ENCODE results near the gene OCA2. TPM values are rescaled to one million over a fixed set of nuclear protein-coding genes. Genes with fewer than 3 reads are reported as not detected.

Gene OCA2
- total and polyA plus RNA-seq, 2 of the 13 experiments (the other 11 are each of a cell fraction or from before 2014, with no cell fraction given) = 0.02 to 0.05 TPM

DNA sequence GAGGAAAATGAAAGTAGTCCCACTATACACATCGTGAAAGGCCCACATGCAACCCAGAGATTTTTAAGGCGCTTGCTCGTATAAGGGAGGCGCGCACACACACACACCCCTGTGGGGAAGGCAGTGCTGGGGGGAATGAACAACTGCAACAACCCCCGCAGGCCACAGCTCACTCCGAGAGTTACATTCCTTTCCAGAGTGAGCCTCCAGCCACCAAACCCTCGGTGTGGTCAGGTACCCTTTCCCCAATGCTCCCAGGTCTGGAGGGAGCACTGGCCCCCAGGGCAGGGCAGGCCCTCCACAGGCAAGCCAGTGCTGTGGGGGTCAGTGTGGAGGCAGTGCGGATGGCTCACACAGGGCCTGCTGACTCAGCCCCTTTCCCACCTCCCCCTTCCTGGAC is 115.6 kb downstream of the OCA2 start (continued):
- TF ChIP-seq DR1 (CRISPR knock-in tag; IDR thresholded peaks at IDR 0.05) (no peak), TEAD2 (CRISPR knock-in tag; IDR thresholded peaks at IDR 0.05) (no peak), HMG20A (CRISPR knock-in tag; IDR thresholded peaks at IDR 0.05; ENCODE audit: borderline replicate concordance) (no peak), KLF13 (CRISPR knock-in tag; IDR thresholded peaks at IDR 0.05) (no peak), JUNB (CRISPR knock-in tag; IDR thresholded peaks at IDR 0.05; ENCODE audit: borderline replicate concordance) (no peak), ZNF460 (CRISPR knock-in tag; IDR thresholded peaks at IDR 0.05; ENCODE audit: borderline replicate concordance) (no peak)
- TF ChIP-seq, protein P1, sequence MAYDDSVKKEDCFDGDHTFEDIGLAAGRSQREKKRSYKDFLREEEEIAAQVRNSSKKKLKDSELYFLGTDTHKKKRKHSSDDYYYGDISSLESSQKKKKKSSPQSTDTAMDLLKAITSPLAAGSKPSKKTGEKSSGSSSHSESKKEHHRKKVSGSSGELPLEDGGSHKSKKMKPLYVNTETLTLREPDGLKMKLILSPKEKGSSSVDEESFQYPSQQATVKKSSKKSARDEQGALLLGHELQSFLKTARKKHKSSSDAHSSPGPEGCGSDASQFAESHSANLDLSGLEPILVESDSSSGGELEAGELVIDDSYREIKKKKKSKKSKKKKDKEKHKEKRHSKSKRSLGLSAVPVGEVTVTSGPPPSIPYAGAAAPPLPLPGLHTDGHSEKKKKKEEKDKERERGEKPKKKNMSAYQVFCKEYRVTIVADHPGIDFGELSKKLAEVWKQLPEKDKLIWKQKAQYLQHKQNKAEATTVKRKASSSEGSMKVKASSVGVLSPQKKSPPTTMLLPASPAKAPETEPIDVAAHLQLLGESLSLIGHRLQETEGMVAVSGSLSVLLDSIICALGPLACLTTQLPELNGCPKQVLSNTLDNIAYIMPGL (CRISPR knock-in tag; IDR thresholded peaks at IDR 0.05; ENCODE audit: borderline replicate concordance in 1 of 2, low read depth in 1 of 2) = no peak

DNA sequence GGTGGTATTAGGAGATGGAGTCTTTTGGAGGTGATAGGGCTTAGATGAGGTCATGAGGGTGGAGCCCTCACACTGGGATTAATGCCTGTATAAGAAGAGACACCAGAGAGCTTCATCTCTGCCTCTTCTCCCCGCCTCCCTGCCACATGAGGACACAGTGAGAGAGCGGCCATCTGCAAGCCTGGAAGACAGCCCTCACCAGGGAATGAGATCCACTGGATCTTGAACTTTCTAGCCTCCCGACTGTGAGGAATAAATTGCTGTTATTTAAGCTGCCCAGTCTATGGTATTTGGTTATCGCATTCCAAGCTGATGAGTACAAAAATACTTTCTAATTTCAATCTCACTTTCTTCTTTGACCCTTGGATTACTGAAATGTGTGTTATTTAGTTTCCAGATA is 121.4 kb downstream of the OCA2 start:
- H2AFZ ChIP-seq (ENCODE audit: low read length) = no peak overlapping the region
- no TSS peak for BruUV-seq (replicated peaks)
- ATAC-seq (no peak), DNase-seq (ENCODE audit: low spot score) (no peak), FAIRE-seq (no peak)
- 42% methylated on average over 4 of the region's 4 CpGs for WGBS (ENCODE audit: low lambda C conversion rate)
- intact Hi-C loops (cut with micrococcal nuclease; ENCODE audit: unreplicated experiment) = no loop called here
- no peaks in the 10 kb centered on the region for H3K27me3 ChIP-seq (ENCODE audit: control insufficient read depth in 1 of 2, insufficient read depth in 2 of 2, low read length in 2 of 2)
- H3K9me3 ChIP-seq (ENCODE audit: low read length) = no peaks in the 10 kb centered on the region
- no peak overlapping the region for H3K9ac ChIP-seq (ENCODE audit: insufficient read depth, low read depth, low read length)
- no peaks in the 10 kb centered on the region for H3K4me1 ChIP-seq (ENCODE audit: insufficient read depth, low read length)
- H4K20me1 ChIP-seq (ENCODE audit: insufficient read depth, low read length) = no peaks in the 10 kb centered on the region
- no peak overlapping the region for H3K27ac ChIP-seq (ENCODE audit: extremely low read length, insufficient read depth, low read length)
- no peaks in the 10 kb centered on the region for H3K79me2 ChIP-seq (ENCODE audit: insufficient read depth, low read length)
- H3K4me2 ChIP-seq (ENCODE audit: low read depth, low read length) = no peak overlapping the region
- H3K4me3 ChIP-seq (replicated peaks in 1 of 3; ENCODE audit: insufficient read depth in 1 of 3, low read depth in 2 of 3, low read length in 3 of 3) = no peak overlapping the region
- ChIA-PET CTCF (ENCODE audit: low intra/inter-chr PET ratio, low total read pairs) (no interaction called here), POLR2A (no interaction called here)
- in situ Hi-C loops (cut with HindIII; ENCODE audit: extremely low pct_ligation_motif_present, low pct_unique_long_range_greater_than_20kb) = no loop called here
- H3K36me3 ChIP-seq (replicated peaks in 1 of 2; ENCODE audit: control insufficient read depth in 1 of 2, insufficient read depth in 2 of 2, low read length in 2 of 2) = no peaks in the 10 kb centered on the region
- TF ChIP-seq, protein P2, sequence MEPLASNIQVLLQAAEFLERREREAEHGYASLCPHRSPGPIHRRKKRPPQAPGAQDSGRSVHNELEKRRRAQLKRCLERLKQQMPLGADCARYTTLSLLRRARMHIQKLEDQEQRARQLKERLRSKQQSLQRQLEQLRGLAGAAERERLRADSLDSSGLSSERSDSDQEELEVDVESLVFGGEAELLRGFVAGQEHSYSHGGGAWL (CRISPR knock-in tag; IDR thresholded peaks at IDR 0.05) = no peak
- TF ChIP-seq, protein P3, sequence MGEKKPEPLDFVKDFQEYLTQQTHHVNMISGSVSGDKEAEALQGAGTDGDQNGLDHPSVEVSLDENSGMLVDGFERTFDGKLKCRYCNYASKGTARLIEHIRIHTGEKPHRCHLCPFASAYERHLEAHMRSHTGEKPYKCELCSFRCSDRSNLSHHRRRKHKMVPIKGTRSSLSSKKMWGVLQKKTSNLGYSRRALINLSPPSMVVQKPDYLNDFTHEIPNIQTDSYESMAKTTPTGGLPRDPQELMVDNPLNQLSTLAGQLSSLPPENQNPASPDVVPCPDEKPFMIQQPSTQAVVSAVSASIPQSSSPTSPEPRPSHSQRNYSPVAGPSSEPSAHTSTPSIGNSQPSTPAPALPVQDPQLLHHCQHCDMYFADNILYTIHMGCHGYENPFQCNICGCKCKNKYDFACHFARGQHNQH (CRISPR knock-in tag; IDR thresholded peaks at IDR 0.05) = no peak
- TF ChIP-seq ZNF615 (CRISPR knock-in tag; IDR thresholded peaks at IDR 0.05; ENCODE audit: borderline replicate concordance) (no peak), ZNF282 (IDR thresholded peaks at IDR 0.05; ENCODE audit: partially characterized antibody) (no peak), ZSCAN22 (CRISPR knock-in tag; IDR thresholded peaks at IDR 0.05) (no peak), ZBTB8A (CRISPR knock-in tag; IDR thresholded peaks at IDR 0.05; ENCODE audit: borderline replicate concordance, low read depth) (no peak), PAX8 (CRISPR knock-in tag; IDR thresholded peaks at IDR 0.05; ENCODE audit: borderline replicate concordance) (no peak), CBFB (CRISPR knock-in tag; IDR thresholded peaks at IDR 0.05) (no peak), ZNF558 (CRISPR knock-in tag; IDR thresholded peaks at IDR 0.05; ENCODE audit: borderline replicate concordance) (no peak), FOXP1 (IDR thresholded peaks at IDR 0.05) (no peak), FOXP1 (CRISPR knock-in tag; IDR thresholded peaks at IDR 0.05) (no peak), HCFC1 (IDR thresholded peaks at IDR 0.05; ENCODE audit: low read depth, low read length) (no peak)
- TF ChIP-seq, protein P4, sequence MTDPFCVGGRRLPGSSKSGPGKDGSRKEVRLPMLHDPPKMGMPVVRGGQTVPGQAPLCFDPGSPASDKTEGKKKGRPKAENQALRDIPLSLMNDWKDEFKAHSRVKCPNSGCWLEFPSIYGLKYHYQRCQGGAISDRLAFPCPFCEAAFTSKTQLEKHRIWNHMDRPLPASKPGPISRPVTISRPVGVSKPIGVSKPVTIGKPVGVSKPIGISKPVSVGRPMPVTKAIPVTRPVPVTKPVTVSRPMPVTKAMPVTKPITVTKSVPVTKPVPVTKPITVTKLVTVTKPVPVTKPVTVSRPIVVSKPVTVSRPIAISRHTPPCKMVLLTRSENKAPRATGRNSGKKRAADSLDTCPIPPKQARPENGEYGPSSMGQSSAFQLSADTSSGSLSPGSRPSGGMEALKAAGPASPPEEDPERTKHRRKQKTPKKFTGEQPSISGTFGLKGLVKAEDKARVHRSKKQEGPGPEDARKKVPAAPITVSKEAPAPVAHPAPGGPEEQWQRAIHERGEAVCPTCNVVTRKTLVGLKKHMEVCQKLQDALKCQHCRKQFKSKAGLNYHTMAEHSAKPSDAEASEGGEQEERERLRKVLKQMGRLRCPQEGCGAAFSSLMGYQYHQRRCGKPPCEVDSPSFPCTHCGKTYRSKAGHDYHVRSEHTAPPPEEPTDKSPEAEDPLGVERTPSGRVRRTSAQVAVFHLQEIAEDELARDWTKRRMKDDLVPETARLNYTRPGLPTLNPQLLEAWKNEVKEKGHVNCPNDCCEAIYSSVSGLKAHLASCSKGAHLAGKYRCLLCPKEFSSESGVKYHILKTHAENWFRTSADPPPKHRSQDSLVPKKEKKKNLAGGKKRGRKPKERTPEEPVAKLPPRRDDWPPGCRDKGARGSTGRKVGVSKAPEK (CRISPR knock-in tag; IDR thresholded peaks at IDR 0.05; ENCODE audit: borderline replicate concordance) = no peak

Measured in HepG2 (cell line).